Activated CD4-positive, alpha-beta T cell treated with anti-CD3 and anti-CD28 coated beads for 1 hour (primary cell): ENCODE results near the gene TSHZ3.

Source experiments
- DNase-seq: peaks from one replicate; pipeline ENCODE4 v3.0.0-alpha.2; 2020

TSHZ3 gene

DNA sequence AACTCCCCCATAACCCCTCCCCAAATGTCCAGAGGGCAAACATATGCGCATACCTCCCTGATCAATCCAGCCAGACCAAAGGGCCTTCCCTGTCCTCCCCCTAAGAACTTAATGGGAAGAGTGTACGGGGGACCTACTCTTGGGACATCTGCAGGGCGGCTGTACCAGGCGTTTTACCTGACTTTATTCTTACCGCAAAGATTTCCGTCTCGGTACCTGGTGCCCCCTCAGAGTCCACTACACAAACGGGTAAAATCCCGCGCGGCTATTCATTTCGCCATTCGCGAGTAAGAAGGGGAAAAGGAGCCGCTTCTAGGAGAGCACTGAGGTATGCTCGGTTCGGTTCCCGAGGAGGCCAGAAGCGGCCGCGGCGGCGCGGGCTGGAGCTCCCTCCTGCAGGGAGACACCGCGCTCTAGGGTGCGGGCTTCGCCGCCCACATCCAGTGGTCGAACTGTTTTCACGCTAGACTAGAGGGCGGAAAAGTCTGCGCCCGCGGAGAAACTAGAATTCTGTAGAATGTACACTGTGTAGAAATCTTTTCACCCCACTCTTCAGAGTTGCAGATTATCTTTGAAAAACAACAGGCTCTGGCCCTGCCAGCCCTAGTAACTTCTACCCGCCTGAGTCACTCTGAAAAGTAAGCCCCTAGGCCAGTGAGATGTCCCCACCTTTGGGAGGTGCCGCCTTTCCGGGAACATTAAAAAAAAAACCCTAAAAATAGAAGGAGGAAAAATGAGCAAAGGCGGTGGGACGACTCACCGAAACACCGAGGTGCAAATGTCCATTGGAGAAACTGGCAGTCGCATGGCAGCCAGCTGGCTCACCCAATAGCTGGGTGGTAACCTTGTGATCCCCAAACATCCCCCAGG lies 3.8 kb upstream of the TSHZ3 start:
- DNase-seq: no peak

DNA sequence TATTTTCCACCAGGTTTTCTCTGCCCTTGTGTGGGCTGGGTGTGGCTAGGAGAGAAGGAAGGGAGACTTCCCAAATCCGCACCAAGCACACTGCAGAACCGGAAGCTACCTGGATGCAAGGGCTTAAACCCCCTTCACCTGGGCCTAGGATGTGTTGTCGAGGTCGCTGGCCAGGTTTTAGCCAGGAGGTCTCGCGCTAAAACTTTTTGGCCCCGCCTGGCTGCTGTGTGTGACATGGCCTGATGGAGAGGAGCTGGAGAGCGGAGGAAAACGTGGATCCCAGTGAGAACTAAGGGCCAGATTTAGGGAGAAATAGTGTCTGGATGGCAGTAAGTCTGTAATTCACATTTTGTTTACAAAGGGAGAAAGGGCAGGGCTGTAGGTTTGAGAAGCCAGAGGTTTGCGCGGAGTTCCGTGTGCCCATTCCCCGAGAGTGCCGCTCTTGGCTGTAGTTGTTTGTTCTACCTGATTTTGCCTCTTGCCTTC lies 3.1 kb upstream of the TSHZ3 start:
- DNase-seq: no peak

DNA sequence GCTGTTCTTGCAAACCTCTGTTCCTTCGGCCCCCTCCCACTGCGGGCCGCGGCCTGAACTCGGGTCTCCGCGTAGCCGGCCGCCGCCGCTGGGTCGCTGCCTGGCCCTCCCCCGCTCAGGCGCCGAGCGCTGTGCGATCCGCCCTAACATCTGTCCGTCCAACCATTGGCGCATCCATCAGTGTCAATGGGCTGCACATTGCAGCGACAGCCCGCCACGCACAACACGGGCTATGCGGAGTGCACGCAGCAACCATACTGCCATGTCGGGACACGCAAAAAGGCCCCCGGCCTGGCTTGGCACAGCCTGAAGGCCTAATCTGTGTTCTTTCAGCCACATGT lies 2.6 kb upstream of the TSHZ3 start:
- DNase-seq: no peak

- no peak for DNase-seq
These were observed 2.0 kb upstream of the TSHZ3 start for GRCh38 chr19:31351056-31351854.

DNA sequence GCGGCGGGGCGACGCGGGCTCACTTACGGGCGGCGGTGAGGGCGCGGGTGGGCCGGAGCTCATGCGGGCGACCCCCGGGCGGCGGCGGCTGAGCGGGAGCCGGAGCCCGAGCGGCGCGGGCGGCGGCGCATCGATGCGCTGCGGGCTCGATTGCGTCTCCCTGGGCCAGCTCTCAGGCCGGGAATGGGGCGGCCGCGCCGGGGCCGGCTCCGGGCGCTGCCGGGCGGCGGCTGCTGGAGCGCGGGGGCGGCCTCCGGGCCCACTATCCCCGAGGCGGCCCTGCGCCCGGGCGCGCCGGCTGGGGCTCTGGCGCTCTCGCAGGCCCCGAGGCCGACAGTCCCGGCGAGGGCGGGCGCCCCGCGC lies 1.4 kb upstream of the TSHZ3 start:
- DNase-seq: no peak

- no peak for DNase-seq
These were observed 927 bp upstream of the TSHZ3 start for GRCh38 chr19:31350033-31350692.

GRCh38 chr19:31348481-31349159 lies 616 bp downstream of the TSHZ3 start:
- no peak for DNase-seq

- DNase-seq: no peak
These were observed 1.3 kb downstream of the TSHZ3 start for GRCh38 chr19:31347828-31348392.

DNA sequence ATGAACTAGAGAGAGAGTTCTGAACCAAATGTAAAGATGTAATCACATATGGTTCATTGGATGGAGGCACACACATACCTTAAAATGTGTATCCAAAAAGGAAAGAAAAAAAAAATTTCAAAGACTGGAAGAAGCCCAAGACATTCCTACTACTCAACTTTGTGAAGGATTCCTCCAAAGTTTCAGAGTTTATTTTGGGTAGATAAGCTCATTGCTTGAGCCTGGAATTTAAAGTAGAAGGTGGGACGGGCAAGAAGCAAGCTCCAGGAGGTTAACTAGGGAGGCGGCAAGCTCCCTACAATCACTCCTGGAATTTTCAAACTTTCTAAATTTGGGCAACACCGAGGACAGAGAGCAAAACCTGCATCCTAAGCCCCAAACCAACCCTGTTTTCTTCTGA lies 1.9 kb downstream of the TSHZ3 start:
- no peak for DNase-seq

DNA sequence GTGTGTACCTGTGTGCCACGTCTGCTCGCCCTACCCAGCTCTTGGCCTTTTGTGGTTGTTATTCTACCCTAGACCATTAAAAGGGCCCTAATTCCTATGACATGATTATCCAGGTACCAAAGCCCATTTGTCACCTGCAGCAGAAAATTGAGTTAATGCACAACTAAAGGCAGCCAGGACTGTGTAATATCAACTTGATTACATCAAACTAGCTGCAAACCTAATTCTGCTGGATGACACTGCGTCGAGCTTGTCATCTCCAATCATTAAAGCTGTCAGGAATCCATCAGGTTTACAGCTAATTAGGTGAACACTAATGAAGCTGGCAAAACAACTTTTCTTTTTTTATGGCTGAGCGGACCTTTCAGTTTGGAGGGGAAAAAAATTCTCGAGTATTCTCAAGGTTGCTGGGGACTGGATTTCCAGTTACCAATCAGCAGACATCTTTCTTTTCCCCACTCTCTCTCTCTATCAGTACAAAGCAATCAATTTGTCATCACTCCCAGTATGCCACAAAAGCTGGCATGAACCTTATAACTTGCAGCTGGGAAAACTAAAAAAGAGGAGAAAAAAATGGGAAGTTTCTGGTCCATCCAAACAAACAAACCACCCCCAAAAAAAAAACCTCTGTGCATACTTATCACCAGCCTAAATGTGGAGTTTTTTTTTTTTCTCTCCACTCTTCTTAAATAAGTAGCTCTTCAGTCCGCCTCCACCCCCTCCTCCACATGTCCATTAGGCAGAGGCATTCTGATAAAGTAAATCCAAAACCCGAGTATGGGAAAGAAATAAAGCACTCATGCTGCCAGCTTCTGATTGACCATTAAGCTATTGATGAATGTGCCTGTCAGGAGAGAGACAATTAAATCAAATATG lies 2.8 kb downstream of the TSHZ3 start:
- DNase-seq: no peak

DNA sequence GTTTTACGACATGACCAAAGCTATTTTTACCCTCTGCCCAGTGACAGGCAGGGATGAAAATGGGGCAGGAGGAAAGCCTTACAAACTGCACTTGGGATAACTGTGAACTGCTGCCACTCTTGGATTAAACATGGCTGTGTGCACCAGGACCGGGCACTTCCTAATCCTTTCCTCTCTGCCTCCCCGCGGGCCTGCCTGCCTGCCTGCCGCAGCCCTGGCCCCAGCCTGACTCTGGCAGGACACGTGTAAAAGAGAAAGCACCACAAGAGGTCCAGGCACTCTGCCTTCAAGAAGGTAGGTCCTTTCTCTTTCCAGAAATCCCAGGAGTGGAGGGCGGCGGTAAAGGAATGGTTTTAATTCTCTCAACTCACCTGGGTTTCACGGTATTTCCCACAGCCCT lies 4.8 kb downstream of the TSHZ3 start:
- no peak for DNase-seq

- DNase-seq: no peak
These were observed 6.3 kb downstream of the TSHZ3 start for GRCh38 chr19:31342926-31343325.

DNA sequence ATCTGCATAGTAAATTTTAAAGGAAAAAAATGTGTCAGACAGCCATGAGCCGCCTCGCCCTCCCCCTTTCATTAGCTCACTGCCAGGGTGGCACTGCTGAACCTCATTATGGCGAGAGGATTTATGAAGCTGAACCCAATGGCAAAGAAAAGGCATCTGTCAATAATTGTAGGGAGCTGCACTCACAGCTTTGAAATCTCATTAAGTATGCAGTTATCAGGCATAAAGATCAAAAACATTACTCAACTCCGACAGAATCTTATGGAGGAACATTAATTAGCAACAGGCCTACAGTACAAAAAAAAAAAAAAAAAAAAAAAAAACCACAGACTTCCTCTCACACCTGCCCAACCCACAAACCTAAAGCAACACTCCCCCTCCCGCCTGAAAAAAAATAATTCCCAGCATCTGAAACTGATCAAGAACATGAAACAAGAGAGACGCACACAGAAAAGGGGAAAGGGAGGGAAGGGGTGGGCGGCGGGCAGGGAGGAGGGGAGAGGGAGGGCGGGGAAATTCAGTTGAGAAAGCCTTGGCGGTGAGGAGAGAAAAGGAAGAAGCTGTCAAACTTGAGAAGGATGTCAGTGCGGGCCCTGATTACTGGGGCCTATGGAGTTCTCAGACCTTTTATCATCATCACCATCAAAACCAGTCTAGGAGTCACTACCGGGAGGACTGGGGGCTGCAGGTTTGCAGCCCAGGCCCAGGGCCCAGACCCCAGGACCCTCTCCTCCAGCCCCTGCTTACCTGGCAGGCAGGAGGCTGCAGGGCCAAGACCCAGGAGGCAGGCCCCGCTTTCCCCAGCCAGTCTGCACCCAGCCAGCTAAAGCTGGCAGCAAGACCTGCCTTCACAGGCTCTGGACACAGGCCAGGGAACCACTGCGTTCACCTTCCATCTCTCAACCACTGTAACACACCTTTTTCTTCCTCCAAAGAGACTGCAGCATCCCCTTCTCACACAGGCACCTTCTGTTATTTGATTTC lies 8.9 kb downstream of the TSHZ3 start:
- no peak for DNase-seq

GRCh38 chr19:31339411-31339810 lies 9.8 kb downstream of the TSHZ3 start:
- no peak for DNase-seq

DNA sequence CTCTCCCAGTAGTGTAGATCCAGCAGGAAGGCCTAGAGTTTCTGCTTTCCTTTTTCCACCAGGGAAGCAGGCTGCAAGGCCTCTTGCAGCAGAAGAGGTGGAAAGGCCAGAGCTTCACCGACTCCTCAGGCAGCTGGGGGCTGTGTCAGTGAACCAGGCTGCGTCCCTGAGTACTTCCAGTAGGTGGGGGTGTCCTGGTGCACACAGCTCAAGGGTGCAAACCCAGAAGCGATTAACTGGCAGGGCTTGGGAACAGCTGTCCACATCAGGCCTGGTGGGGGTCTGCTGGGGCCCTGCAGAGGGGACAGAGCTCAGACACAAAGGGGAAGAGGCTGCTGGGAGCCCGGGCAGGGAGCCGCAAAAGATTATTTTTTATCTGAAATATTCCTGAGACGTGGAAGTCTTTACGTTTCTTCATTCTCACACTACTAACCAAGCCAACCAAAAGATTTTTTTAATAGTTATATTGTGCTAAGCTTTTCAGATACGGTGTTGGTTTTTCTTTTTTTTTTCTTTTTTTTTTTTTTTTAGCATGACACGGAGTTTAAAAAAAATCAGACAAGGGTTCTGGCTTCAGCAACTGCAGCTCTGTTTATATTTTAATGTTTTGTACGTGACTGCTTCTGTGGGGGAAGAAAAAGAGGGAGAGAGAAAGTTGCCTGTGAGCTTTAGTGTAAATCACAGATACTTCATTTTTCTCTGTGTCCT lies 11.0 kb downstream of the TSHZ3 start:
- DNase-seq: no peak

DNA sequence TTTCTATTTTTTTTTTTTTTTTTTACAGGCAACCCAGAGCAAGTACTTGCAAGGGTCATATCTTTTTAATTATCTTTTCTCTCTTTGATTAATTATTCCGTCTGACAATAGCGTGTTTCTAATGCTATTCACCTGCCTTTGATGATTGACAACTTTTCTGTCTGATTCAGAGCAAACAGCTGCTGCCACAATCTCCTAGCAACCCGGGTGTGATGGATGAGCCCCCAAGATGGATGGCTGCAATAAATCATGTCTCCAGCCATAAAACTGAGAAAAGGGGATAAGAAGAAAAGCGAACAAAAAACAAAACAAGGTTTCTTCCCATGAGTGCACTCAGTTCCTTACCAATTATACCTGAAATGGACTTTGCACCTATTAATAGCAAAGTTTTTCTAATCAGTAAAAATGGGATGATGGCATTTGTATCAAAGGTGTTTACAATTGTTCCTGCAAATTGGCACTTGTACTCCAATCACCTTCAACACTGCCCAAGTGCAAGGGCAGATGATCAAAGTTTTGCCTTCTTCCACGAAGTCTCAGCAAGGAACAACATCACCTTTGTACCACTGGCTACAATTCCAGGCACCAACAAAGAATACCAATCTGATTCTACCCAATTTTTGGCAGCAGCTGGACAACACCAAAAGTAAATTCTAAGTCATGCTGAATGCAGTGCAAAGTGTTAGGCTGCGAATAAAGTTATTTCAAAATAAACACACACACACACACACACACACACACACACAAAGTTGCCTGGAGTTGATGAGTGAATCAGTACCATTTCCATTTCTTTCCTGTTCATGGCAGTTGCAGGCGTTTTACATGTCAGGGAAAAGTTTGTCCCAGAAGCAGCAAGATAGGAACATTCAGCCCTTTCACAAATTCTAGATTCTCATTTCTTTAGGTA lies 12.0 kb downstream of the TSHZ3 start:
- no peak for DNase-seq

- no peak for DNase-seq
These were observed 13.5 kb downstream of the TSHZ3 start for GRCh38 chr19:31335716-31336115.

DNA sequence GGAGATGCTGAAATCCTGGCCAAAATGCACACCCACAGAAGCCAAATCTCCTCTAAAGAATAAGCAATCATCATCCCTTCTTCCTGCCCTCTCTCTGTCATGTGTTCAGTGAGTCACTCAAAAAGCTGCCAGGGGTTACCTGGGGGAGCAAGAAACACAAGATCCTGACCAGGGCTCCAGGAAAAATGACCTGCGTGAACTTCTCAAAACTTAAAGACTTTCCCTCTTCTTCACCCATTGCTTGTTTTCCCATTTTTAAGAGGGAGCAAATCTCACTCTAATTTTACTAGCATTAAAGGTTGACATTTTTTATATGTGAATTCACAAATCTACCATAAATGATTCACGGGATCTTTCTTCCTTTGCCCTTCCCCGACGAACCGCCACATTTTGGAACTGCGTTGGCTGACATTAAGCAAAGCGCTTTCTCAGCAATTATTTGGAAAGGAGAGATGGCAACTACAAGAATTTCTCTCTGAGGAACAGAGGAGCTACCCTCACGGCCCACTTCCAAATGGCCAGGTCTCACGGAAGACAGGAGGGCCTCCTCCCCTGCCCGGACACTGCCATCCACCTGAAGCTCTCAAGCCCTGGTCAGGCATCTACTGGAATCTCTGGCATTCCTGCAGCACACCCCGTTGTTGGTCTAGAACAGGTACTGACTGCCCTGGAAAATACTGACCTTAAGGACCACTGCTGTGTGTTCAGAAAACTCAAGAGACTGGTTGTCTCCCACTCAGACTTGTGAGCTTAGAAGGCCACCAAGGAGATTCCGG lies 14.2 kb downstream of the TSHZ3 start:
- no peak for DNase-seq
